DMS114 treated with DMSO at 0.1 percent for 48 hours (cell line): Measurements from ENCODE around the gene STAT5B.
"Not testable (repeated sequence)": the region's sequence is repeated elsewhere in the genome, so short reads cannot be mapped to it uniquely, and the experiment has no call there.

Experiments used
- DNase-seq: peaks from one replicate; lab custom pipeline; 2025; ENCODE audit not compliant: unreplicated experiment; lab: John Stamatoyannopoulos, UW

Gene STAT5B

DNA sequence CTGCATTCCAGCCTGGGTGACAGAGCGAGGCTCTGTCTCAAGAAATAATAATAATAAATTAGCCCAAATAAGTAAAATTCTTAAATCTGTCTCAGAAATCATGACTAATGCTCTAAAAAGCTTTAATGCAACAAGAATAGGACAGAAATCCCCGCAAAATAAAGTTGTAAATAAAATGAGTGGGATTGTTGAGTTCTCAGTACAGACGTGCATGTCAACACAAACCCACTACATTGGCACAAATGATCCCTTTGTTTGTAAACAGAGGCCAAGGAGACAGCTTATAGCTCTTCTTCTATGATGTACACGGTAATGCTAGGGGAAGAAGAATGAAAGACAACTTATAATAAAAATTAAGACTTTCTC lies 6.0 kb downstream of the STAT5B start:
- DNase-seq: no peak

DNA sequence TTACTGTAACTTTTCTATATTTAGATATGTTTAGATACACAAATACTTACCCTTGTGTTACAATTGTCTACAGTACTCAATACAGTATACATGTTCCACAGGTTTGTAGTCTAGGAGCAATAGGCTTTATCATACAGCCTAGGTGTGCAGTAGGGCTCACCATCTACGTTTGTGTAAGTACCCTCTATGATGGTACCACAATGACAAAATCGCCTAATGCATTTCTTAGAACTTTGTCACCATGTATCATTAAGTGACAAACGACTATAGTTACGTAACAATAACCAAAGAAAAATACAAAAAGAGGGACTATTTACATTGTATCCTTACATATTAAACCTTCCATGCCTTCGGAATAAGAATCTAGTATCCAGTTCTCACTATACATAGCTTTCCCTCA lies 8.0 kb downstream of the STAT5B start:
- no peak for DNase-seq

DNA sequence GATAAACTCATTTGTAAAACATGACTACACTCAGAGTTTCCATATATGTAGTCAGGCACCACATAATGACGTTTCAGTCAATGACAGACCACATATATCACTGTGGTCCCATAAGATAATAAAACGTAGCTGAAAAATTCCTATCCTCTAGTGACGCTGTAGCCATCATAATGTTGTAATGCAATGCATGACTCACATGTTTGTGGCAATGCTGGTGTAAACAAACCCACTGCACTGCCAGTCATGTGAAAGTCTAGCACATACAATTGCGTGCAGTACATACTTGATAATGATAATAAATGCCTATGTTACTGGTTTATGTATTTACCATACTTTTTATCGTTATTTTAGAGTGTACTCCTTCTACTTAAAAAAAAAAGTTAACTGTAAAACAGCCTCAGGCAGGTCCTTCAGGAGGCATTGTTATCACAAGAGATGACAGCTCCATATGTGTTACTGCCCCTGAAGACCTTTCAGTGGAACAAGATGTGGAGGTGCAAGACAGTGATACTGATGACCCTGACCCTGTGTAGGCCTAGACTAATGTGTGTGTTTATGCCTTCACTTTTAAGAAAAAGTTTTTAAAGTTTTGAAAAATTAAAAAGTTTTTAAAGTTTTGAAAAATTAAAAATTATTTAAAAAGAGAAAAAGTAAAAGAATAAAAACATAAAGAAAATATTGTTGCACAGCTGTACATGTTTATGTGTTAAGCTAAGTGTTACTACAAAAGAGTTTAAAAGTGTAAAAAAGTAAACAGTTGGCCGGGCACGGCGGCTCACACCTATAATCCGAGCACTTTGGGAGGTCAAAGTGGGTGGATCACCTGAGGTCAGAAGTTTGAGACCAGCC lies 9.0 kb downstream of the STAT5B start:
- DNase-seq: no peak

DNA sequence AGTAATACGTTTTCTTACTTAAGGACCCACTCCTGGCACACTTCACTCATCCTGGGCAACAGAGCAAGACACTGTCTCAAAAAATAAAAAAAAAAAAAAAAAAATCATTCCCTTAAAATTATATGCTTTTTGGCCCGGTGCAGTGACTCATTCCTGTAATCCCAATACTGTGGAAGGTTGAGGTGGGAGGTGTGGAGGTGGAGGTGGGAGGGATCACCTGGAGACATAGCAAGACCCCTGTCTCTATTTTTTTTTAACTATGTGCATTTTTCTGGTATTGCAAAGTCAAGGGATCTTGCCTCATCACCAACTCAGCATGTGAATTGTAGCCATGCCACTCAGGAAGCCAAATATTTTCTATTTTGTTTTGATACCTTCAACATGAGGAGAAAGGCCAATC lies 9.7 kb downstream of the STAT5B start:
- no peak for DNase-seq

DNA sequence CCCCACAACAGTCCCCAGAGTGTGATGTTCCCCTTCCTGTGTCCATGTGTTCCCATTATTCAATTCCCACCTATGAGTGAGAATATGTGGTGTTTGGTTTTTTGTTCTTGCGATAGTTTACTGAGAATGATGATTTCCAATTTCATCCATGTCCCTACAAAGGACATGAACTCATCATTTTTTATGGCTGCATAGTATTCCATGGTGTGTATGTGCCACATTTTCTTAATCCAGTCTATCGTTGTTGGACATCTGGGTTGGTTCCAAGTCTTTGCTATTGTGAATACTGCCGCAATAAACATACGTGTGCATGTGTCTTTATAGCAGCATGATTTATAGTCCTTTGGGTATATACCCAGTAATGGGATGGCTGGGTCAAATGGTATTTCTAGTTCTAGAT lies 11.8 kb downstream of the STAT5B start:
- not testable (repeated sequence) for DNase-seq

DNA sequence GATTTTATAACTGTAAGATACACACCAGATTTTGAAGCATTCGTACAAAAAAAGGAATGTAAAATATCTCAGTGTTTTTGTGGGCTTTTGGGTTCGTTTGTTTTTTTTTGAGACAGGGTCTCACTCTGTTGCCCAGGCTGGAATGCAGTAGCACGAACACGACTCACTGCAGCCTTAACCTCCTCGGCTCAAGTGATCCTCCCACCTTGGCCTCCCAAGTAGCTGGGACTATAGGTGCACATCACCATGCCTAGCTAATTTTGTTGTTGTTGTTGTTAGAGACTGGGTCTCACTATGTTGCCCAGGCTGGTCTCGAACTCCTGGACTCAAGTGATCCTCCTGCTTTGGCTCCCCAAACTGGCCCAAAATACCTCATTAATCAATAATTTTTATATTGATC lies 15.9 kb downstream of the STAT5B start:
- DNase-seq: no peak

DNA sequence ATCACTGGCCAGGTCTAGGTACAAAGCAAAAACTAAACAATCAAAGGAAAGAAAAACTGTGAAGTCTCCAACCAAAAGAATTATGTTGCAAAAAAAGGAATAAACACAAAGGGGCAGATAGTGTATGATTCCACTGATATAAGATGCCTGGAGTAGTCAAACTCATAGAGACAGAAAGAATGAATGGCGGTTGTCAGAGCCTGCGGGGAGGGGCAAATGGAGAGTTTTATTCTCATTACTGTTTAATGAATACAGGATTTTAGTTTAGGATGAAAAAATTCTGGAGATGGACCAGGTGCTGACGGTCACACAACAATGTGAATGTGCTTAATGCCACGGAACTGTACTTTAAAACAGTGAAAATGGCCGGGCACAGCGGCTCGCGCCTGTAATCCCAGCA lies 20.7 kb downstream of the STAT5B start:
- no peak for DNase-seq

DNA sequence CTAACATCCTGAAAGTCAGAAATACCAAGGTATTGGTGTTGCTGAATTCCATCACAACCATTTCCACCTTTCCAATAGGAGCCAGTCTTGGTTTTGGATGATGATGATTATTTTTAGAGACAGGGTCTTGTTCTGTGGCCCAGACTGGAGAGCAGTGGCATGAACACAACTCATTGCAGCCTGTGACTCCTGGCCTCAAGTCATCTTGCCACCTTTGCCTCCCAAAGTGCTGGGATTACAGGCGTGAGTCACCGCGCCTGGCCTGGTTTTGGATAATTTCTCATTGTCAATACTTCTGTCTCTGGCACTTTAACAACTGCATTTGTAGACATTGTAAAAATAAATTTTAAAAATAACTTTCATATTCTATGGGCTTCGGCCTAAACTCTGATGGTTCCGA lies 22.6 kb downstream of the STAT5B start:
- DNase-seq: no peak

DNA sequence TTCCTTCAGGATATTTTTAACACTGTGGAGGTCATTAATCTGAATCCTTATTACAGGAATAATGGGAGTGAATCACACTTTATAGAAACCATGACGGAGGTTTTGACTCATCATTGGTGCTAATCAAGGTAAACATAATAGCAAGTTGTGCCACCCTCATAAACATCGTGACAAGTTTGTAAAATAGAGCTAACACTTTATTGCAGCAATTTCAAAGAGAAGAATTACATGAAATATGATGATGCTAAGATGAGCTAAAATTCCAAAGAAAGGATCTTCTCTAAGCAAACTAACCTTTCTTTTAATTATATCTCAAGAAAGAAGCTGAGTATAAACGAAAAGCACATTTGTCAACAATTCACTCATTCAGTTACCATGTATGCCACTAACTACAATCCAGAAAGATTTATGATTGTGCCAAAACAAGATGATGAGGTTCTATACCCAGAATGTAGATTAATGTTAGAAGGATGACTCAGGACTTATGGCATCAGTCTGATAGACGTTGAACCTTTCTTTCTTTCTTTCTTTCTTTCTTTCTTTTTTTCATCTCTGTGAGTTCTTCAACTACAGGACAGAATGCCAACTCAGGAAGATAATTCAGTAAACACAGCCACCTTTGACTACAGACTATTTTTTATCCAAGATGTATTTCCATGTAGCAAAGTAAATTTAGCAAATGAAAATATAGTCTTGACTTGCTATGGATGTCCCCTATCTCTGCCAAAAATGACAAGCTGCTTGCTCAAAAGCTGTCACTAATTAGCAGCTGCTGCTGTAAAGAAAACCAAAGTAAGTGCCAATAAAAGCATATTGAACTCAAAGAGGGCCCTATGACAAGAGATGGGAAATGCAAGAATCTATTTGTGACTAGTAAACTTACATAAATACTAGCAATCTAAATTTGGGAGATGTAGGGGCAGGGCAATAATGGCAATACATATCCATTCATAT lies 23.3 kb downstream of the STAT5B start:
- no peak for DNase-seq

DNA sequence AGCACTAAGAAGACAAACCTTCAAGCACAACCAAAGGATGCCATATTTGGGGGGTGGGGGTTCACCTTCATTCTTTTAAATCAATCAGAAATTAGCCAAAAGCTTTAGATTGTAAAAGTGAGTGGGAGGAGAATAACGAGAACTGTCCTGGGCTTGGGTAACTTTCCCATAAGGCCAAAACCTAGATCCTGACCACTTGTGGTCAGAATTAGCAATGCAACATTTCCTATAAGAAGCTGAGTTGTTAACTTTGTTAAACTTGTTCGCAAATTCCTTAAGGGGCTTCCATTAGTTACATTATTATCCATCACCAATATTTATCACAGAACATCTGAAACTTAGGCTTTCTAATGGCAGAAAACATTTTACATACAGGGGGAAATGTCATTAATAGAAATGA lies 25.1 kb downstream of the STAT5B start:
- no peak for DNase-seq

DNA sequence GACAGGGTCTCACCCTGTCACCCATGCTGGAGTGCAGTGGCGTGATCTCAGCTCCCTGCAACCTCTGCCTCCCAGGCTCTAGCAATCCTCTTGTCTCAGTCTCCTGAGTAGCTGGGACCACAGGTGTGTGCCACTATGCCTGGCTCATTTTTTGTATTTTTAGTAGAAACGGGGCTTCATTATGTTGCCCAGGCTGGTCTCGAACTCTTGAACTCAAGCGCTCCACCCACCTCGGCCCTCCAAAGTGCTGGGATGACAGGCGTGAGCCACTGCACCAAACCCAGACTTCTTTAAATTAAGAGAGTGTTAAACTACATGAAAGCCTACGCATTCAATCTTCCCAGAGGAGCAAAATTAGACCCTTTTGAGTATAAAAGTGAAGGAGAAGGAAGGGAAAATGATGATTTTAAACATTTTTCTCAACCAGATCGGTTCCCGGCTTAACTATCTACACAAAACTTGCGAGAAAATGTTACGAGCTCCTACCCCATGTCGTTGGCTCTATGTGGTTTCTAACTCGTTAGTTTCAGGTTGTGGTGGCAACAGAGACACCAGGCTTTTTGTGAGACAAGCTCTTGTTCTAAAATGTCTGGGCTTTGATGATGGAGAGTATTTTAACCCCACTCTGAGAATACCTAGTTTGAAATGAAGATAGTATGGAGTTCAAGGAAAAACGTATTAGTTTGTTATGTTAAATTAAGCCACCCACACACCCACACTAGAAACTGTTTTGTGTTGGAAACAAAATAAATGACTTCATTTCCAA lies 26.3 kb downstream of the STAT5B start:
- no peak for DNase-seq

DNA sequence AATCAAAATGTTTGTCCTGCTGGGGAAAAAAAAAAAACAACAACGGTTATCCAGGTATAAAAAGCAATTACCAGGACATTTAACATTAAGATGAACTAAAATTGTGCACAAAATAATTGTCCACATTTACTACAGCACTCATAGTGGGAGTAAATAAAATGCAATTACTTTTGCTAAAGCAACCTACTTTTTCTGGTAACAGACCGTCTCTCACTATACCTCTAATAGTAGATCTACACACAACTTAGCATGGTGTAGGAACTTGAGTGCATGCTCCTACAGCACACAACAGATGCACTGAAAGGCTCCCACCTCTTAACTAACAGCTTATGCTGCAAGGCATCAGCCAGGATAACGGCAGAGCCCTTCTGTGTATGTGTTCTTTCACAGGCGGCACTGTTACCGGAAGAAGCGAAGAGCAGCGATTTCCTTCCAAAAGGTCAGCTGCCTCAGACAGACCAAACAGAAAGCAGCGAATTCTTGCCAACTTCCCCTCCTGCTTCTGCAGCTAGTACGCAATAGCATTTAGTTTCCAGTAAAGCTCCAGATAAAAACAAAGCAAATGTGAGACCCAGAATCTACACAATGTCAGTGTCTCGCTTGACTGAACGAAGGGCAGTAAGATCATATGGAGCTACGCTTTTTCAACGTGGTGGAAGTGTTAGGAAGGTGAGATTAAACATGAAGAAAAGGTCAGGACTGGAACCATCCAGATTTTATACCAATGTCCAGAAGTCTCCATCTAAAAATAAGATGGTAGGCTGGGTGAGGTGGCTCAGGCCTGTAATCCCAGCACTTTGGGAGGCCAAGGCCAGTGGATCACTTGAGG lies 27.6 kb downstream of the STAT5B start:
- no peak for DNase-seq

DNA sequence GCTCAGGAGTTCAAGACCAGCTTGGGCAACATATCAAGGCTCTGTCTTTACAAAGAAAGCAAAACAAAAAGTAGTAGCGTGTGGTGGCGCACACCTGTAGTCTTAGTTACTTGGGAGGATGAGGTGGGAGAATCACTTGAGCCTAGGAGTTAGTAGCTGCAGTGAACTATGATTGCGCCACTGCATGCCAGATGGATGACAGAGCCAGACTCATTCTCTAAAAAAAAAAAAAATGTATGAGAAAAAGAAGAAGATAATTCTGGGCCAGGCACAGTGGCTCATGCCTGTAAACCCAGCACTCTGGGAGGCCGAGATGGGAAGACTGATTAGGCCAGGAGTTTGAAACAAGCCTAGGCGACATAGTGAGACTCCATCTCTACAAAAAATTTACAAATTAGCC lies 28.5 kb downstream of the STAT5B start:
- DNase-seq: no peak

DNA sequence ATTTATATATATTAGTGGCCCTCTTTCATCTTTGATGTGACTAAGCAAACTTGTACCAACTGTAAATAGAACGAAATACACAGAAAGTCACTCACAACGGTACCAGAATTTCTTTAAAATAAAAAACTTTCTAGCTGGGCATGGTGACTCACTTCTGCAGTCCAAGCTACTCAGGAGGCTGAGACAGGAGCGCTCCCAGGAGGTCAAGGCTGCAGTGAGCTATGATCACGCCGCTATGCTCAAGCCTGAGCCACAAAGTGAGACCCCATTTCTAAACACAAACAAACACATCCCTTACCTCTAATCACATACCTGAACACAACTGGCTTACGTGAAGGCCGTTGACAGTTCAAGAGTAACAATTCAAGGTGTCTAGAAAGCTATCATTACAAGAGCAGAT lies 29.7 kb downstream of the STAT5B start:
- DNase-seq: no peak

DNA sequence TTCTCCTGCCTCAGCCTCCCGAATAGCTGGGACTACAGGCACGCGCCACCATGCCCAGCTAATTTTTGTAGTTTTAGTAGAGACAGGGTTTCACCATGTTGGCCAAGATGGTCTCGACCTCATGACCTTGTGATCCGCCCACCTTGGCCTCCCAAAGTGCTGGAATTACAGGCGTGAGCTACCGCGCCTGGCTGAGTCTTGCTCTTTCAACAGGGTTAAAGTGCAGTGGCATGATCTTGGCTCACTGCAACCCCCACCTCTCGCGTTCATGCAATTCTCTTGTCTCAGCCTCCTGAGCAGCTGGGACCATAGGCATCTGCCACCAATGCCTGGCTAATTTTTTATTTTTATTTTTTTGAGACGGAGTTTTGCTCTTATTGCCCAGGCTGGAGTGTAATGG lies 31.0 kb downstream of the STAT5B start:
- not testable (repeated sequence) for DNase-seq

DNA sequence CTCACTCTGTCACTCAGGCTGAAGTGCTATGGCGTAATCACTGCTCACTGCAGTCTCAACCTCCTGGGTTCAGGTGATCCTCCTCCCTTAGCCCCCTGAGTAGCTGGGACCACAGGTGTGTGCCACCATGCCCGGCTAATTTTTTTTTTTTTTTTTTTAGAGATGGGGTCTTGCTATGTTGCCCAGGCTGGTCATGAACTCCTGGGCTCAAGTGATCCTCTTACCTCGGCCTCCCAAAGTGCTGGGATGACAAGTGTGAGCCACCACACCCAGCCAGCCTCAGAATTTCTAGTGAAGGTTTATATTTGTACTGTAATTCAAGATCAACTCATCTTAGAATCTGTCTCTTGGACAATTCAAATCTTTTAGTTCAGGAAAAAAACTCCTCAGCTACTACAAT lies 32.1 kb downstream of the STAT5B start:
- not testable (repeated sequence) for DNase-seq

DNA sequence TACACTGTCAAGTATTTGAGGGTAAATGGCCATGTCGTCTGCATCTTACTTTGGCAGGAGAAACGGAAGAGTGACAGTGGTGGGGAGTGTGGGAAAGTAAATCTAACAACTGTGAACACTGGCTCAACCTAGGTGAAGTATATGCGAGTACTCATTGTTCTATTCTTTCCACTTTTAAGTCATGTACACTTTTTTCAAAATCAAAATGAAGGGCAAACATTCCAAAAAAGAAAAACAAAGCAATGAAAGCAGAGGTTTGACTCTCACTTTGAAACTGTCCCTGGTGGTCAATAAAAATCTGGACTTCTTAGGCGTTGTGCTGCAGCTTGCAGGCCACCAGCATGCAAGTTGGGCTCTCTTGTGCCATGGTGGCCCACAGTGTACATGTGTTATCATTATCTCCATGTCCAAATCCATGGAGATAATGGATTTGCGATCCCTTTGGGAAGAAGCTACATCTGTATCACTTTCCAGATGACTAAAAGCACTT lies 32.7 kb downstream of the STAT5B start:
- DNase-seq: no peak

DNA sequence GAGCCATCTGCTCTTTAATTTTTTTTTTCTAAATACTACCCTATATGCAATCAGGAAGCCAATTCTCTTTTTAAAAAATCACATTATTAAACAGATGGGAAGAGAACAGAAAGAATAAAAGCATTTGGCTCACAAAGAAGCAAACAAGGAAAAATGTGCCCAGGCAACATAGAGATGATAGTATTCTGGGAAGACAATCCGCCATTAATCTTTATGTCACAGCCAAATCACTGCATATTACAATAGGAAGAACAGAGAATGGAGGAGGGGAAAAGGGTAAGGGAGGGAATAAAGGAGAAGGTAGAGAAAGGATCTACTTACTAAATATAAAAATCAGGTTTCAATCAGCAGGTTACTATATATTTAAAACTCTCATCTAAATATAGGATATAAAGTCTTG lies 34.3 kb downstream of the STAT5B start:
- no peak for DNase-seq

DNA sequence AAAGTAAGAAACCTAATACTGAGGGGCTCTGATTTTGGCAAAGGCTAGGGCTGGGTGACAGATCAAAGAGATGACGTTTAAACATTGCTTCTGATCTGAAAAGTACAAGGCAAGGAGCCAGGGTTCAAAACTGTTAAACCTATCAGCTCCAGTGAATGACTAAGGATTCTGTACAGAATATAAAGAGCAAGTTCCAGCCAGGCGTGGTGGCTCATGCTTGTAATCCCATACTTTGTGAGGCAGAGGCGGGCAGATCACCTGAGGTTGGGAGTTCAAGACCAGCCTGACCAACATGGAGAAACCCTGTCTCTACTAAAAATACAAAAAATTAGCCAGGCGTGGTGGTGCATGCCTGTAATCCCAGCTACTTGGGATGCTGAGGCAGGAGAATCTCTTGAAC lies 35.3 kb downstream of the STAT5B start:
- DNase-seq: not testable (repeated sequence)

DNA sequence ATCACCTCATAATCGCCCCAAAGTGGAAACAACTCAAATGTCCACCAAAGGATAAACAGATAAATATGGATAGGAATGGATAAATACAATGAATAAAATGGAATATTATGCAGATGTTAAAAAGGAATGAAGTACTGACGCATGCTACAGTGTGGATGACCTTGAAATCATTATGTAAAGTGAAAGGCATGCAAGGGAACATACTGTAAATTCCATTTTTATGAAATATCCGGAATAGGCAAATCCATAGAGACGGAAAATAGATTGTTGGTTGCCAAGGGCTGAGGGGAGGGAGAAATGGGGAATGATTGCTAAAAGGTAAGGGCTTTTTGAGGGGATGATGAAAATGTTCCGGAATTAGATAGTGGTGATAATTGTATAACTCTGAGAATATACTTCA lies 36.0 kb downstream of the STAT5B start:
- no peak for DNase-seq
